Kidney (tissue), 14 donors: Measurements from ENCODE around the gene HSPH1. TPM values are rescaled to one million over a fixed set of nuclear protein-coding genes. Genes with fewer than 3 reads are reported as not detected.
"Not testable (repeated sequence)": the region's sequence is repeated elsewhere in the genome, so short reads cannot be mapped to it uniquely, and the experiment has no call there.

Source experiments
- DNase-seq, 5 donors: peaks; one replicate each; pipeline ENCODE4 v3.0.0-alpha.2; 2013 to 2020
- FAIRE-seq: peaks from 2 replicates; lab custom pipeline; 2012; peaks lifted over from hg19 to GRCh38; lab: Jason Lieb, UNC
- H3K27ac ChIP-seq, 2 donors: one replicate each; pipeline ENCODE4 v1.7.0; 2013; ENCODE audit warnings: low read depth in 2 of 2, low read length in 2 of 2, inconsistent platforms in 1 of 2
- H3K27me3 ChIP-seq: one replicate; pipeline ENCODE4 v1.7.1; 2013; ENCODE audit warnings: low read length, inconsistent platforms; ENCODE audit not compliant: control insufficient read depth, insufficient read depth
- H3K36me3 ChIP-seq, 3 donors: one replicate each; pipeline versions ENCODE4 v1.7.0 to v1.7.1; 2013; ENCODE audit warnings: low read length in 3 of 3, control low read depth in 1 of 3, inconsistent platforms in 1 of 3; ENCODE audit not compliant: insufficient read depth in 3 of 3, control insufficient read depth in 2 of 3
- H3K4me1 ChIP-seq, 3 donors: one replicate each; pipeline versions ENCODE4 v1.7.0 to v1.7.1; 2013; ENCODE audit warnings: low read length in 3 of 3, inconsistent platforms in 1 of 3, low read depth in 1 of 3; ENCODE audit not compliant: control insufficient read depth in 2 of 3, insufficient read depth in 2 of 3
- H3K4me3 ChIP-seq, 3 donors: one replicate each; pipeline versions ENCODE4 v1.7.0 to v1.8.1; 2013; ENCODE audit warnings: low read length in 3 of 3, control low read depth in 1 of 3, inconsistent platforms in 1 of 3
- H3K9ac ChIP-seq, 3 donors: one replicate each; pipeline versions ENCODE4 v1.7.0 to v1.7.1; 2013; ENCODE audit warnings: low read length in 3 of 3, control low read depth in 1 of 3, inconsistent platforms in 1 of 3
- H3K9me3 ChIP-seq, 3 donors: one replicate each; pipeline versions ENCODE4 v1.7.0 to v1.7.1; 2013; ENCODE audit warnings: low read length in 3 of 3, control low read depth in 1 of 3, inconsistent platforms in 1 of 3; ENCODE audit not compliant: control insufficient read depth in 2 of 3, insufficient read depth in 1 of 3
- intact Hi-C: fragments of 100-400 bp; cut with DNase I; formaldehyde crosslinking; loops from one replicate; pipeline ENCODE4 v1.11.1; 2022
- polyA plus RNA-seq: library from polyadenylated mRNA; stranded (reverse); fragments of 350-450 nt; fragmentation: Illumina TruSeq; extraction: RNeasy Lipid Tissue Mini Kit (QIAGEN cat#74804); gene quantifications from one replicate; pipeline ENCODE4 v1.2.3, GENCODE V29; 2014; ENCODE audit warnings: low read depth, low replicate concordance; ENCODE audit not compliant: insufficient read depth
- total RNA-seq: library from RNA; stranded (reverse); fragmentation: NEBNext Ultra II Directional; extraction: Animal tissue kit (Norgen Biotek cat#: 25700); gene quantifications from one replicate; pipeline ENCODE4 v1.2.1, GENCODE V29; 2021
- TF ChIP-seq, protein P1 (sequence below): IDR thresholded peaks from 3 replicates; pipeline ENCODE4 v1.5.1; 2012; ENCODE audit warnings: mild to moderate bottlenecking, moderate library complexity, borderline replicate concordance; ENCODE audit not compliant: insufficient read depth; ENCODE audit errors: extremely low read depth
- donor health status: control.
- donor health status: control.
- donor health status: control.
- donor health status: control.
- donor health status: control.
- donor health status: DM: yes; HTN: yes; CAD: no.
- donor health status: Normal renal cell carcinoma (clear cell type).

Gene HSPH1
- total and polyA plus RNA-seq, 2 donors from 2014 or later = 46.2 to 66.2 TPM

GRCh38 chr13:31100721-31101120 lies 61.0 kb downstream of the HSPH1 start:
- Histone ChIP-seq H3K9ac (no peak overlapping the region), H3K27ac (no peak overlapping the region), H3K36me3 (no peaks in the 10 kb centered on the region), H3K27me3 (no peaks in the 10 kb centered on the region), H3K4me1 (no peaks in the 10 kb centered on the region), H3K4me3 (no peak overlapping the region), H3K9me3 (no peaks in the 10 kb centered on the region)
- FAIRE-seq (no peak), DNase-seq (no peak)
- intact Hi-C loops = no loop called here
- TF ChIP-seq, protein P1, sequence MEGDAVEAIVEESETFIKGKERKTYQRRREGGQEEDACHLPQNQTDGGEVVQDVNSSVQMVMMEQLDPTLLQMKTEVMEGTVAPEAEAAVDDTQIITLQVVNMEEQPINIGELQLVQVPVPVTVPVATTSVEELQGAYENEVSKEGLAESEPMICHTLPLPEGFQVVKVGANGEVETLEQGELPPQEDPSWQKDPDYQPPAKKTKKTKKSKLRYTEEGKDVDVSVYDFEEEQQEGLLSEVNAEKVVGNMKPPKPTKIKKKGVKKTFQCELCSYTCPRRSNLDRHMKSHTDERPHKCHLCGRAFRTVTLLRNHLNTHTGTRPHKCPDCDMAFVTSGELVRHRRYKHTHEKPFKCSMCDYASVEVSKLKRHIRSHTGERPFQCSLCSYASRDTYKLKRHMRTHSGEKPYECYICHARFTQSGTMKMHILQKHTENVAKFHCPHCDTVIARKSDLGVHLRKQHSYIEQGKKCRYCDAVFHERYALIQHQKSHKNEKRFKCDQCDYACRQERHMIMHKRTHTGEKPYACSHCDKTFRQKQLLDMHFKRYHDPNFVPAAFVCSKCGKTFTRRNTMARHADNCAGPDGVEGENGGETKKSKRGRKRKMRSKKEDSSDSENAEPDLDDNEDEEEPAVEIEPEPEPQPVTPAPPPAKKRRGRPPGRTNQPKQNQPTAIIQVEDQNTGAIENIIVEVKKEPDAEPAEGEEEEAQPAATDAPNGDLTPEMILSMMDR = no peak

GRCh38 chr13:31097911-31098434 lies 63.7 kb downstream of the HSPH1 start:
- FAIRE-seq, H3K27ac ChIP-seq, DNase-seq, intact Hi-C loops, H3K9ac ChIP-seq, H3K9me3 ChIP-seq, H3K4me3 ChIP-seq, H3K36me3 ChIP-seq, H3K27me3 ChIP-seq, H3K4me1 ChIP-seq: not testable (repeated sequence)

GRCh38 chr13:31096654-31097302 lies 64.9 kb downstream of the HSPH1 start:
- TF ChIP-seq, protein P1 = no peak
- H3K4me3 ChIP-seq = no peak overlapping the region

DNA sequence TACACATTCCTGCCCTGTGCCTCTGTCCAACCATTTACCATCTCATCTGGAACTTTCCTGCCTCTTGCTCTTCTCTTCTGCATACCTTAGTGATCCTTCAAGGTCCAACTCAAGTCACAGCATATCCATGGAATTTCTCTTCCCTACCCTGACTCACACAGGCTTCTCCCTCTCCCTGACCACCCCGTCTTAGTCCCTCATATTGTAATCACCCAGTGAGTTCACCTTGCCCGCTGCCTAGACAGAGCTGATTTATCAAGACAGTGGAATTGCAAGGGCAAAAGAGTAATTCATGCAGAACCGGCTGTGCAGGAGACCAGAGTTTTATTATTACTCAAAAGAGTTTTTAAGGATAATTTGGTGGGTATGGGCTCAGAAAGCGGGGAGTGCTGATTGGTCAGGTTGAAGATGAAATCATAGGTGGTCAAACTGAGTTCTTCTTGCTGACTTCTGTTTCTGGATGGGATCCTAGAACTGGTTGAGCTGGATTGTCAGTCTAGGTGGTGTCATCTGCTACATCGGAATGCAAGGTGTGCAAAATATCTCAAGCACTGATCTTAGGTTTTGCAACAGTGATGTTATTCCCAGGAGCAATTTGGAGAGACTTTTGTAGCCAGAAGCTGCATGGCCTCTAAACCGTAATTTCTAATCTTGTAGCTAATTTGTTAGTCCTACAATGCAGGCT lies 67.2 kb downstream of the HSPH1 start:
- Histone ChIP-seq H3K4me3 (no peak overlapping the region), H3K27me3 (no peaks in the 10 kb centered on the region), H3K36me3 (no peaks in the 10 kb centered on the region), H3K4me1 (no peaks in the 10 kb centered on the region), H3K9me3 (no peaks in the 10 kb centered on the region), H3K9ac (no peak overlapping the region), H3K27ac (no peak overlapping the region)
- FAIRE-seq (no peak), DNase-seq (no peak)
- TF ChIP-seq, protein P1 = no peak
- intact Hi-C loops = no loop called here

More at GRCh38 chr13:31096654-31097302, 64.9 kb downstream of the HSPH1 start:
- Histone ChIP-seq H3K27me3 (no peaks in the 10 kb centered on the region), H3K9ac (no peak overlapping the region), H3K4me1 (no peaks in the 10 kb centered on the region), H3K9me3 (no peaks in the 10 kb centered on the region), H3K36me3 (no peaks in the 10 kb centered on the region), H3K27ac (no peak overlapping the region)
- FAIRE-seq = no peak
- no peak for DNase-seq
- intact Hi-C loops = no loop called here
